Esophagus muscularis mucosa (tissue), 4 donors: ENCODE results near the gene ABHD17A. TPM values are rescaled to one million over a fixed set of nuclear protein-coding genes. Genes with fewer than 3 reads are reported as not detected.
A peak's percentile ranks its signal among the peaks of the same experiment; 100 is the strongest.

ENCODE experiments used
- DNase-seq: peaks from one replicate; pipeline ENCODE4 v3.0.0-alpha.2; 2017; ENCODE audit errors: extremely low spot score
- H3K27ac ChIP-seq, 4 donors: fragments of 200-600 bp; sonication (generic); replicated peaks in 1 of 4; 1 replicate in 3 of 4; 2 replicates in 1 of 4; pipeline ENCODE4 v1.5.1; 2016 to 2019; ENCODE audit warnings: mild to moderate bottlenecking in 1 of 4
- H3K27me3 ChIP-seq, 4 donors: fragments of 200-600 bp; sonication (generic); one replicate each; pipeline versions ENCODE4 v1.5.1 to v1.6.0; 2016 to 2019
- H3K36me3 ChIP-seq, 4 donors: fragments of 200-600 bp; sonication (generic); one replicate each; pipeline ENCODE4 v1.5.1; 2016 to 2019
- H3K4me1 ChIP-seq, 4 donors: fragments of 200-600 bp; sonication (generic); one replicate each; pipeline ENCODE4 v1.5.1; 2016 to 2019
- H3K4me3 ChIP-seq, 4 donors: fragments of 200-600 bp; sonication (generic); 1 replicate in 2 of 4; 2 replicates in 2 of 4; pipeline ENCODE4 v1.5.1; 2016 to 2019; ENCODE audit warnings: mild to moderate bottlenecking in 4 of 4, moderate library complexity in 1 of 4
- H3K9me3 ChIP-seq, 4 donors: fragments of 200-600 bp; sonication (generic); 1 replicate in 3 of 4; 2 replicates in 1 of 4; pipeline ENCODE4 v1.5.1; 2016 to 2019
- CTCF ChIP-seq, 3 experiments: fragments of 200-600 bp in 2 of 3; fragments of 450-650 bp in 1 of 3; sonication (generic) in 2 of 3; IDR thresholded peaks; one replicate each; pipeline ENCODE4 v1.5.1; 2017 to 2019; ENCODE audit warnings: antibody characterized with exemption in 3 of 3, mild to moderate bottlenecking in 2 of 3, moderate library complexity in 1 of 3
- EP300 ChIP-seq: sonication (generic); formaldehyde crosslinking; IDR thresholded peaks from one replicate; pipeline ENCODE4 v1.6.1; 2017; ENCODE audit warnings: antibody characterized with exemption
- POLR2A ChIP-seq: fragments of 450-650 bp; IDR thresholded peaks from one replicate; pipeline ENCODE4 v1.6.1; 2017; ENCODE audit warnings: antibody characterized with exemption, moderate library complexity, mild to moderate bottlenecking, low read depth
- POLR2AphosphoS5 ChIP-seq, 2 donors: sonication (generic); formaldehyde crosslinking; IDR thresholded peaks; one replicate each; pipeline ENCODE4 v1.6.1; 2017; ENCODE audit warnings: antibody characterized with exemption in 2 of 2
- WGBS: methylation state at CpG from one replicate; pipeline ENCODE4 v1.1.5; 2018; 5-methylcytosine and 5-hydroxymethylcytosine counted together
- intact Hi-C: fragments of 100-400 bp; cut with DNase I; formaldehyde crosslinking; loops from one replicate; pipeline ENCODE4 v1.15.1; 2023
- total RNA-seq, 4 donors: library from RNA; depleted of rRNA; stranded (reverse); fragments of >200 nt; gene quantifications; one replicate each; pipeline versions ENCODE4 v1.1.0 to v1.2.1, GENCODE V29; 2016

Gene ABHD17A
- total RNA-seq, 4 donors from 2014 or later, result 89.7 to 125 (median 102) TPM

- 71% methylated on average over 4 of the region's 10 CpGs for WGBS
- Histone ChIP-seq H3K36me3 (peaks cover 15 to 35% (median 28%) of the 10 kb centered on the region in 4 donors), H3K27me3 (no peaks in the 10 kb centered on the region), H3K4me3 (no peak overlapping the region), H3K4me1 (peaks cover 14 to 54% (median 44%) of the 10 kb centered on the region in 4 donors), H3K9me3 (no peaks in the 10 kb centered on the region), H3K27ac (no peak overlapping the region)
- TF ChIP-seq CTCF (IDR thresholded peaks at IDR 0.05) (no peak), POLR2A (no peak), POLR2AphosphoS5 (IDR thresholded peaks at IDR 0.05) (no peak), EP300 (no peak)
- intact Hi-C loops, result no loop called here
- DNase-seq, result no peak
These were observed 24.4 kb upstream of the ABHD17A start for GRCh38 chr19:1909761-1910080.

GRCh38 chr19:1908364-1908678 is 23.0 kb upstream of the ABHD17A start:
- Histone ChIP-seq H3K4me3 (no peak overlapping the region), H3K27me3 (no peaks in the 10 kb centered on the region), H3K36me3 (peaks cover 13 to 21% (median 15%) of the 10 kb centered on the region in 4 donors), H3K4me1 (peaks cover 14 to 61% (median 47%) of the 10 kb centered on the region in 4 donors), H3K9me3 (no peaks in the 10 kb centered on the region), H3K27ac (peak overlapping the region in 2 of 4 donors; percentile 21 to 36)
- no peak for DNase-seq
- intact Hi-C loops, result no loop called here
- 89% methylated on average over 7 of the region's 13 CpGs for WGBS
- TF ChIP-seq EP300 (no peak), CTCF (IDR thresholded peaks at IDR 0.05) (no peak), POLR2AphosphoS5 (IDR thresholded peaks at IDR 0.05) (no peak), POLR2A (no peak)

- 69% methylated on average over 18 of the region's 43 CpGs for WGBS
- Histone ChIP-seq H3K9me3 (no peaks in the 10 kb centered on the region), H3K27ac (peak overlapping the region in 3 of 4 donors; percentile 21 to 36 (median 23)), H3K36me3 (peaks cover 8 to 15% (median 9%) of the 10 kb centered on the region in 4 donors), H3K4me3 (no peak overlapping the region), H3K27me3 (no peaks in the 10 kb centered on the region), H3K4me1 (peaks cover 14 to 61% (median 47%) of the 10 kb centered on the region in 4 donors)
- DNase-seq, result no peak
- intact Hi-C loops, result no loop called here
- TF ChIP-seq POLR2A (no peak), POLR2AphosphoS5 (IDR thresholded peaks at IDR 0.05) (no peak), EP300 (no peak), CTCF (IDR thresholded peaks at IDR 0.05) (no peak)
These were observed 22.5 kb upstream of the ABHD17A start for GRCh38 chr19:1907563-1908363.

GRCh38 chr19:1906985-1907562 is 21.8 kb upstream of the ABHD17A start:
- WGBS, result 75% methylated on average over 6 of the region's 10 CpGs
- Histone ChIP-seq H3K4me1 (peaks cover 14 to 61% (median 47%) of the 10 kb centered on the region in 4 donors), H3K27ac (no peak overlapping the region), H3K9me3 (no peaks in the 10 kb centered on the region), H3K27me3 (no peaks in the 10 kb centered on the region), H3K4me3 (no peak overlapping the region), H3K36me3 (peaks cover under 1 to 9% (median 3%) of the 10 kb centered on the region in 4 donors)
- TF ChIP-seq CTCF (IDR thresholded peaks at IDR 0.05), result no peak
- no peak for TF ChIP-seq POLR2A
- TF ChIP-seq EP300, result no peak
- TF ChIP-seq POLR2AphosphoS5 (IDR thresholded peaks at IDR 0.05), result no peak
- no peak for DNase-seq
- intact Hi-C loops, result no loop called here
